B cell (primary cell): Measurements from ENCODE around the gene RBP2. TPM values are rescaled to one million over a fixed set of nuclear protein-coding genes. Genes with fewer than 3 reads are reported as not detected.

Experiments used
- ATAC-seq: fragments of 200-7000 bp; cut with Tn5 transposase; one replicate; pipeline ENCODE4 v1.10.0; 2021; ENCODE audit warnings: low read depth, mild to moderate bottlenecking, moderate number of reproducible peaks, moderate library complexity
- CTCF ChIA-PET: fragments of 350-600 bp; sonication (Branson Sonifier 250); formaldehyde crosslinking; loops from one replicate; lab custom pipeline; 2021; ENCODE audit warnings: antibody characterized with exemption, inconsistent platforms; lab: Charles Lee
- POLR2A ChIA-PET: fragments of 350-600 bp; sonication (Branson Sonifier 250); formaldehyde crosslinking; loops from one replicate; lab custom pipeline; 2021; ENCODE audit warnings: antibody characterized with exemption; lab: Charles Lee
- DNase-seq: peaks from one replicate; pipeline ENCODE4 v3.0.0; 2013
- H2AFZ ChIP-seq: 2 replicates; pipeline ENCODE4 v1.6.1; 2012; ENCODE audit warnings: mild to moderate bottlenecking, low read depth, low read length; ENCODE audit not compliant: insufficient read depth, poor library complexity, severe bottlenecking
- H3K27ac ChIP-seq, 2 donors: 1 replicate in 1 of 2; 2 replicates in 1 of 2; pipeline ENCODE4 v1.5.1; 2012 to 2013; ENCODE audit warnings: low read length in 2 of 2, mild to moderate bottlenecking in 2 of 2, moderate library complexity in 1 of 2
- H3K27me3 ChIP-seq, 4 experiments: fragments of 200-600 bp in 1 of 4; sonication (generic) in 1 of 4; replicated peaks in 1 of 4; 1 replicate in 2 of 4; 2 replicates in 2 of 4; pipeline versions ENCODE4 v1.6.1 to v1.7.0; 2013 to 2016; ENCODE audit warnings: low read length in 3 of 4, mild to moderate bottlenecking in 2 of 4, mixed read lengths in 1 of 4, moderate library complexity in 1 of 4; ENCODE audit not compliant: insufficient read depth in 4 of 4, control insufficient read depth in 3 of 4; ENCODE audit errors: control extremely low read depth in 1 of 4
- H3K36me3 ChIP-seq, 2 experiments: replicated peaks in 1 of 2; 1 replicate in 1 of 2; 2 replicates in 1 of 2; pipeline versions ENCODE4 v1.6.1 to v1.7.1; 2013; ENCODE audit warnings: low read length in 1 of 2; ENCODE audit not compliant: insufficient read depth in 2 of 2, control insufficient read depth in 1 of 2; ENCODE audit errors: control extremely low read depth in 1 of 2, extremely low read depth in 1 of 2
- H3K4me1 ChIP-seq, 2 donors: fragments of 200-600 bp in 1 of 2; sonication (generic) in 1 of 2; 1 replicate in 1 of 2; 2 replicates in 1 of 2; pipeline versions ENCODE4 v1.5.1 to v1.6.1; 2013 to 2017; ENCODE audit warnings: low read length in 2 of 2; ENCODE audit not compliant: control insufficient read depth in 2 of 2, insufficient read depth in 2 of 2
- H3K4me2 ChIP-seq: replicated peaks from 2 replicates; pipeline ENCODE3; 2012; ENCODE audit warnings: mild to moderate bottlenecking, low read depth, low read length; ENCODE audit not compliant: poor library complexity, severe bottlenecking
- H3K4me3 ChIP-seq, 5 experiments: fragments of 200-600 bp in 1 of 5; sonication (generic) in 1 of 5; 1 replicate in 3 of 5; 2 replicates in 2 of 5; pipeline versions ENCODE4 v1.5.1 to v1.7.0; 2011 to 2016; ENCODE audit warnings: low read length in 4 of 5, mild to moderate bottlenecking in 4 of 5, low read depth in 2 of 5, control low read depth in 1 of 5, moderate library complexity in 1 of 5; ENCODE audit not compliant: insufficient read depth in 1 of 5; ENCODE audit errors: control extremely low read depth in 1 of 5, extremely low read depth in 1 of 5
- H3K79me2 ChIP-seq: fragments of 200-600 bp; sonication (generic); one replicate; pipeline ENCODE4 v1.6.0; 2016; ENCODE audit warnings: low read length; ENCODE audit not compliant: control insufficient read depth, insufficient read depth
- H3K9ac ChIP-seq: fragments of 200-600 bp; sonication (generic); 2 replicates; pipeline ENCODE4 v1.6.1; 2017; ENCODE audit warnings: mild to moderate bottlenecking, low read length, moderate library complexity
- H3K9me3 ChIP-seq, 3 donors: one replicate each; pipeline versions ENCODE4 v1.6.1 to v1.7.1; 2013; ENCODE audit warnings: low read length in 2 of 3; ENCODE audit not compliant: control insufficient read depth in 2 of 3, insufficient read depth in 1 of 3; ENCODE audit errors: control extremely low read depth in 1 of 3
- H4K20me1 ChIP-seq: 2 replicates; pipeline ENCODE4 v1.6.0; 2012; ENCODE audit warnings: mild to moderate bottlenecking, low read length; ENCODE audit not compliant: insufficient read depth, control insufficient read depth, poor library complexity, severe bottlenecking
- H3K27ac Mint-ChIP-seq: one replicate; pipeline ENCODE4 v1.8.0; 2021; ENCODE audit warnings: mixed read lengths
- H3K27me3 Mint-ChIP-seq: one replicate; pipeline ENCODE4 v1.8.0; 2021; ENCODE audit warnings: mixed read lengths
- H3K4me1 Mint-ChIP-seq: one replicate; pipeline ENCODE4 v1.8.0; 2021; ENCODE audit warnings: mixed read lengths
- H3K4me3 Mint-ChIP-seq: one replicate; pipeline ENCODE4 v1.8.0; 2021; ENCODE audit warnings: mixed read lengths
- H3K9me3 Mint-ChIP-seq: one replicate; pipeline ENCODE4 v1.8.0; 2022; ENCODE audit warnings: mixed read lengths; ENCODE audit not compliant: insufficient read depth
- EZH2 ChIP-seq: IDR thresholded peaks from 2 replicates; pipeline ENCODE4 v1.6.1; 2012; ENCODE audit warnings: borderline replicate concordance, low read depth, mild to moderate bottlenecking, moderate library complexity, low read length; ENCODE audit not compliant: insufficient read depth, poor library complexity, severe bottlenecking
- WGBS: methylation state at CpG from one replicate; pipeline ENCODE4 v1.1.5; 2013; ENCODE audit warnings: missing lambda C conversion rate; ENCODE audit not compliant: insufficient coverage; 5-methylcytosine and 5-hydroxymethylcytosine counted together
- intact Hi-C: fragments of 100-400 bp; cut with micrococcal nuclease; formaldehyde crosslinking; loops from one replicate; pipeline ENCODE4 v1.10.0; 2022
- polyA plus RNA-seq: library from polyadenylated mRNA; depleted of rRNA; stranded (reverse); fragments of >200 nt; gene quantifications from 2 replicates; pipeline ENCODE4 v1.2.3, GENCODE V29; 2012
- total RNA-seq, 2 donors: library from RNA; stranded (reverse); fragments of 120-200 nt in 1 of 2; gene quantifications; 1 replicate in 1 of 2; 2 replicates in 1 of 2; pipeline versions ENCODE4 v1.2.3 to v1.2.4, GENCODE V29; 2013 to 2022
- TF ChIP-seq, protein P1 (sequence below): fragments of 200-600 bp; IDR thresholded peaks from one replicate; pipeline ENCODE4 v1.8.0; 2022; ENCODE audit warnings: antibody characterized with exemption, mild to moderate bottlenecking

Gene RBP2
- total and polyA plus RNA-seq, 2 donors (not counting 1 experiment from before 2014, with no cell fraction given): not detected

DNA sequence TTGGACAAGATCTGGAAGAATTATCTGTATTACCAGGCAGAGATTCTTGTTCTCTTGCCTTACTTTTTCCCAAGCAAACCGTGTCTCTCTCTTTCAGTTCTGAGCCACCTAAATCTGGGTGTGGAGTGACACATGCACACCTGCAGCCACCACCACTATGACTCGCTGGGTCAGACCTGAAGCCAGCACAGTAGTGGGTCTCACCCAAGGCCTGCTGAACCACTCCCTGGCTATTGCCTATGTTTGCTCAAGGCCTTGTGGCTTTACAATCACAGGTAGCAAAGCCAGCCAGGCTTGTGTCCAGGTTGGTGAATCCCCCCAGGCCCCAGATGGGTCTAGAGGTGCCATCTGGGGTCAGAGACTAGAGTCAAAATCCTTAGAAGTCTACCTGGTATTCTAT lies 58.2 kb downstream of the RBP2 start:
- H3K9me3 Mint-ChIP-seq: peaks cover 27% of the 10 kb centered on the region
- DNase-seq (no peak), ATAC-seq (no peak)
- intact Hi-C loops: no loop called here
- no peaks in the 10 kb centered on the region for H3K27me3 Mint-ChIP-seq
- Histone ChIP-seq H3K4me1 (no peaks in the 10 kb centered on the region), H3K36me3 (peaks cover 2 to 3% of the 10 kb centered on the region in 2 experiments), H3K4me3 (no peak overlapping the region), H3K27ac (no peak overlapping the region), H3K9ac (no peak overlapping the region), H3K27me3 (no peaks in the 10 kb centered on the region), H3K79me2 (no peaks in the 10 kb centered on the region), H2AFZ (no peak overlapping the region), H3K4me2 (no peak overlapping the region), H4K20me1 (no peaks in the 10 kb centered on the region), H3K9me3 (peaks cover 2 to 23% (median 18%) of the 10 kb centered on the region in 3 donors)
- H3K27ac Mint-ChIP-seq: no peak overlapping the region
- ChIA-PET CTCF (interaction anchor here (1.0 kb wide), 1 partner anchor 10 kb away, joined by 5 read pairs; no protein-coding TSS in a partner anchor), POLR2A (no interaction called here)
- H3K4me1 Mint-ChIP-seq: no peaks in the 10 kb centered on the region
- WGBS: 92% methylated on average over 2 of the region's 2 CpGs
- TF ChIP-seq EZH2: no peak
- TF ChIP-seq, protein P1, sequence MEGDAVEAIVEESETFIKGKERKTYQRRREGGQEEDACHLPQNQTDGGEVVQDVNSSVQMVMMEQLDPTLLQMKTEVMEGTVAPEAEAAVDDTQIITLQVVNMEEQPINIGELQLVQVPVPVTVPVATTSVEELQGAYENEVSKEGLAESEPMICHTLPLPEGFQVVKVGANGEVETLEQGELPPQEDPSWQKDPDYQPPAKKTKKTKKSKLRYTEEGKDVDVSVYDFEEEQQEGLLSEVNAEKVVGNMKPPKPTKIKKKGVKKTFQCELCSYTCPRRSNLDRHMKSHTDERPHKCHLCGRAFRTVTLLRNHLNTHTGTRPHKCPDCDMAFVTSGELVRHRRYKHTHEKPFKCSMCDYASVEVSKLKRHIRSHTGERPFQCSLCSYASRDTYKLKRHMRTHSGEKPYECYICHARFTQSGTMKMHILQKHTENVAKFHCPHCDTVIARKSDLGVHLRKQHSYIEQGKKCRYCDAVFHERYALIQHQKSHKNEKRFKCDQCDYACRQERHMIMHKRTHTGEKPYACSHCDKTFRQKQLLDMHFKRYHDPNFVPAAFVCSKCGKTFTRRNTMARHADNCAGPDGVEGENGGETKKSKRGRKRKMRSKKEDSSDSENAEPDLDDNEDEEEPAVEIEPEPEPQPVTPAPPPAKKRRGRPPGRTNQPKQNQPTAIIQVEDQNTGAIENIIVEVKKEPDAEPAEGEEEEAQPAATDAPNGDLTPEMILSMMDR: no peak
- no peak overlapping the region for H3K4me3 Mint-ChIP-seq

DNA sequence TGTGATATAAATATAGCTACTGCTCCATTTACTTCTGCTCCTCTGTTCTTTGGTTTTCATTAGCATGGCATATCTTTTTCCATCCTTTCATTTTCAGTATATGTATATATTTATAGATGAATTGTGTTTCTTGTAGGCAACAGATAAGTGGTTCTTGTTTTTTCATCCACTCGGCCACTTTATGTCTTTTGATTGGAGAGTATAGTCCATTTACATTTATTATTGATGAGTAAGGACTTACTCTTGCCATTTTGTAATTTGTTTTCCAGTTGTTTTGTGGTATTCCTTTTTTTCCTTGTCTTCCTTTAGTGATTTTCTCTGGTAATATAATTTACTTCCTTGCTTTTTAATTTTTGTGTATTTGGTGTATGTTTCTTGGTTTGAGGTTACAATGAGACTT lies 60.0 kb downstream of the RBP2 start:
- CTCF ChIA-PET: interaction anchor here (1.2 kb wide), 1 partner anchor 12 kb away, joined by 3 read pairs; no protein-coding TSS in a partner anchor
- Histone ChIP-seq H3K36me3 (peaks cover 0 to 1% of the 10 kb centered on the region in 2 experiments), H3K27ac (no peak overlapping the region), H3K4me3 (no peak overlapping the region), H2AFZ (no peak overlapping the region), H3K27me3 (no peaks in the 10 kb centered on the region), H3K4me2 (no peak overlapping the region), H3K9ac (no peak overlapping the region), H3K9me3 (peaks cover 6 to 28% (median 18%) of the 10 kb centered on the region in 3 donors), H3K4me1 (no peaks in the 10 kb centered on the region), H3K79me2 (no peaks in the 10 kb centered on the region), H4K20me1 (no peaks in the 10 kb centered on the region)
- ATAC-seq (no peak), DNase-seq (no peak)
- Mint-ChIP-seq H3K4me3 (no peak overlapping the region), H3K27ac (no peak overlapping the region), H3K4me1 (no peaks in the 10 kb centered on the region), H3K9me3 (peaks cover 34% of the 10 kb centered on the region), H3K27me3 (no peaks in the 10 kb centered on the region)
- TF ChIP-seq EZH2: no peak
- TF ChIP-seq, protein P1: no peak
- intact Hi-C loops: no loop called here
- no CpG with 5 or more reads among the region's 1 CpG for WGBS
- POLR2A ChIA-PET: no interaction called here
